Activated CD8-positive, alpha-beta memory T cell treated with anti-CD3 and anti-CD28 coated beads for 24 hours (primary cell): ENCODE measurements around the gene WHAMM.

Experiments
- DNase-seq: peaks from one replicate; pipeline ENCODE4 v3.0.0-alpha.2; 2020

Gene WHAMM

DNA sequence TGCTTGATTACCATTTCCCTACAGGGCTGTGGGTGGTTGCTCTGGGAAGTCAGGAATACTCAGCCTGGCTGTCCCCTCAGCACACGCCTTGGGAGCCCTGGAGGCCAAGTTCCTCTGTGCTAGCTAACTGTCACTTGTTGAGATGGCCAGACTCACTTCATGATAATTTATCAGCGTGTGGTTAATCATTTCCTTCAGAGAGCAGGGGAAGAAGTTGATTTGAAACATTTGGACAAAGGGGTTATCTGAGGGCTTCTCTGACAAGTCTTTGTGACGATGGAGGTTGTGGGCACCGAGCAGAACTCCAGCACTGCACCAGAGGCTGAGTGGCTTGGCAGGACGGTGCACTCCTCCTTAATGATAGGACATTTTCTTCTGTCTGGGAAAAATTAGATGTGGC is 61.9 kb downstream of the WHAMM start:
- peak; percentile 15 for DNase-seq

DNA sequence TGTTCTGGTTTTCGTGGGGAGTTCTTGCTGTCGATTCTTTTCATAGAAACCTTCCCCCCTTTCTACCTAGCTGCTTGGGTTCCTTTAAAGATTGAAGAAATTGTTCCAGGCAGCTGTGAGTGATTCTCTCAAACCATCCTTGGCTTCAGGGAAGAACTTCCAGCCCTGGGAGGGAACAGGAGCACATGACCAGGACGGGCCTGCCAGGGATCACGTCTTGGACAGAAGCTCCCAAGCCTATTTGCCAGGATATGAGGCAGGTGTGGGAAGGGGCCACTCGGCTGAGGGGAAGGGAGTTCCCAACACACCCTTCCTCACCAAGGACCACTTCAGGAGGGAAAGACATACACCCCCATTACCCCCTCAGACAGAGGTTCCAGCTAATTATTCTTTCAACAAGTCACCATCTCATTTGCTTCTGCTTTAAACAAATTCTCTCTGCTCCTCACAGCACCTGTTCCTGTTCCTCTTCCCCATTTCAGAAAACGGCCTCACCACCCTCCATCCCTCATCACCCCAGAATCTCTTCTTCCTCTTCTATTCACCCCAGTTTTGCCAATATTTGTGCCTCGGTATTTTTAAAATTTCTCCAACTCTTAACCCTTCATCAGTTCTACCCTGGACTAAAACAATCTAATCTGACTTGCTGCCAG is 62.5 kb downstream of the WHAMM start:
- peak; percentile 35 for DNase-seq

DNA sequence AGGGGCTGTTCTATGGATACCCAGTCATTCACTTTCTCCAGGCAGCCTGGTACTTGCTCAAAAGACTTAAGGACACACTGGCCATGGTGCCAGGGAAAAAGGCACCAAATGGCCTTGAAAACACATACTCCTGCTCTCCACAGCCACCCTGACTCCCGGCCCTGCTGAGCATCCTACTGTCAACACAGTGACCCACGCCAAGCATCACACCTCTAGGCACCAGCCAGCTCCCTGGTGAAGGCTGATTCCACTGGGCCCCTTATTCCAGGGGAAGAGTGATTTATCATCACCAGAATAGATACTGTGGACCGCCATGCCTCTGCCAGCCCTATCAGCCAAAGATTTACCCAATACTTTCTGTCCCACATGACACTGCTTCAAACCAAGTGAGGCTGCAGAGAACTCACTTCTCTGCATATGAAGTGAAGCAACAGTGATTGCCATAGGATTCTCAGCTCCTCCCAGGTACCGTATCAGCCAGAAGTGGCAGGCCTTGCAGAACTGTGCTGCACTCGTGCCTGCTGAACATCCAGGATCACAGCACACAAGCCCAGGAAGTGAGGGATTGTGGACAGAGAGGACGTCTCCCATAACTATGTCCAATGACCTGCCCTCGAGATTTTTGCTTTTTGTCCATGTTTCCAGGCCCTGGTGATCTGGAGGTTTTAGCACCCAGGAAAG is 63.7 kb downstream of the WHAMM start:
- no peak for DNase-seq

DNA sequence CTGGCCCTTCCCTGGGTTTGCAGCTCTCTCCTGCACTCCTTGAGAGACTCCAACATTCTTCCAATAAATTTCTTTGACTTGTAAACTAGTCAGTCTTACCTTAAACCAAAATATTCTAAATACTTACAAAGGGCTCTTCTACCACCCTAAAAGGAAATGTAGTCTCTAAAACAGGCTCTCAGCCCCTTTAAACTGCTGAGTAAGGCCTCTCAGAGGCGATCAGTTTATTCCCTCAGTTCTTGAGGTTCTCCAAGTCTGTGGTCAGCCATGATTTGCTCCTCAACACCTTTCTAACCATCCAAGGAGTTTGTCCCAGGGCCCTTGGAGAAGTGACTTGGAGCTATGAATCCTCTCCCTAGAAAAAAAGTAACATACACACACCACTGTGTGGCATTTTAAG is 64.8 kb downstream of the WHAMM start:
- no peak for DNase-seq

DNA sequence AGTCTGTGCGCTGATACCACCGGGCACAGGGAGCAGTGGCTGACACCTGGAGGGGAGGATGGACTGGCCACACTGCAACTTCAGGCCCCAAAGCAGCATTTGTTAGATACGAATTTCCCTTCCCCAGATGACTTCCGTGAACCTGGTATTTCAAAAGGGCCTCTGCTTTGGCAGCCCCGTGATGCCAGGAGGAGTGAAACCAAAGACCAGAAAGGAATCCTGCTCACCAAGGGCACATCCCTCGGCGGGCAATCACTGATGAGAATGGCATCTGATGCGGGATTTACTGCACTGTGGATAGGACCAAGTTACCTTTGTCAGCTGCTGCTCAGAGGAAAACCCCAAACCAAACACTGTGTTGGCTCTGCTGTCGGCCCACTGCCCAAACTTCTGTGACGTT is 65.5 kb downstream of the WHAMM start:
- DNase-seq: no peak

DNA sequence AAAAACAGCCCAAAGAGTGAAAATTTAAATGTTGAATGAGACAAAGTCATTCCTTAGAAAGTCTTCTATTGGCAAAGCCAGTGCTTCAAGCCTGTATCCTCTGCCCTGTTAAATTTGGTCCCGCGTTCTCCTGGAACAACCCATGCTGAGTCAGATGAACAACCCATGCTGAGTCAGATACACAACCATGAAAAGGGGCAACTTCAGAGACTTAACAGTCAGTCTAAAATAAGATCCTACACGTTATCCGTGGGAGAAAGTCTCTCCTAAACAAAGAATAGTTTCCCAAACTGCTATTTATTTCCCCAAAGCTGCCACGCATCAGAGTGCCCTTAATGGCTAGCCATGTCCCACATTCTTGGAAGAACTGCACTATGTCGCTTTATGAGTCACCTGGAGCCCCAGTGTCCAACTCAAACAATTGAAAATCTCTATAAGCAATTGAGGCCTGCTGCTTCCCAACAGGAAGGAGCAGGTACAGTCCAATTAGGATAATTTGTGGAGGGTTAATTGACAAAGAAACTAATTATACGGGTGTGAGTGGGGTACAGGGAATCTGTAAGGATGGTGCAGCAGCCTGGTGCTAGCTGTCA is 66.1 kb downstream of the WHAMM start:
- DNase-seq: no peak

DNA sequence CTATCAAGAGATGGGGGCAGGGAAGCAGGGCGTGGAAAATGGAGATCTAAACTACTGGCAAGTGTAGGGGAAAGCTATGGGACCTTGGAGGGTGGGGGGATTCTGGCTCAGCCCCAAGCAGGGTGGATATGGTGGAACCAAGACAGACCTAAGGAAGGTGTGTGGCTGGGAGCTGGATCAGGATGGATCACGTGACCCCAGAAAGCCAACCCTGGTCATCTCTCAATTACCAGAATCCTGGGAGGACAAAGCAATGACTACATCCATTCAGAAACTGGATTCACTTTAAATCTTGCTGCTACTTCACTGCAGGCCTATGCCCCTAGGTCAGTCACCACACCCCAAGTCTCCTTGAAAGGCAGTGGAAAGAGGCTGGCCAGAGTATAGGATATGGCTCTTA is 68.4 kb downstream of the WHAMM start:
- no peak for DNase-seq

DNA sequence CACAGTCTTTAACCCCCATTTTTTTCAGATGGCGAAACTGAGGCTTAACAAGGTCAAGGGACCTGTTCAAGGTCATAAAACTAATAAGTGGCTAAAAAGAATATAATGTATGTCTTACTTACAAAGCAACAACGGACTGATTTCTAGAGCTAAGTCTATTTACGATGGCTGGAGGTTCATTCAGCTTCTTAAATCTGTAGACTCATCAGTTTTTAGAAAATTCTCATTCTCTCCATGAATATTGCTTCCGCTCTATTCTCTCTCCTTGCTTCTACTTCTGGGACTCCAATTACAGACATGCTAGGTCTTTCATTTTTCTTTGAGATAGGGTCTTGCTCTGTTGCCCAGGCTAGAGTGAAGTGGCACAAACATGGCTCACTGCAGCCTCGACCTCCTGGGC is 68.9 kb downstream of the WHAMM start:
- no peak for DNase-seq

DNA sequence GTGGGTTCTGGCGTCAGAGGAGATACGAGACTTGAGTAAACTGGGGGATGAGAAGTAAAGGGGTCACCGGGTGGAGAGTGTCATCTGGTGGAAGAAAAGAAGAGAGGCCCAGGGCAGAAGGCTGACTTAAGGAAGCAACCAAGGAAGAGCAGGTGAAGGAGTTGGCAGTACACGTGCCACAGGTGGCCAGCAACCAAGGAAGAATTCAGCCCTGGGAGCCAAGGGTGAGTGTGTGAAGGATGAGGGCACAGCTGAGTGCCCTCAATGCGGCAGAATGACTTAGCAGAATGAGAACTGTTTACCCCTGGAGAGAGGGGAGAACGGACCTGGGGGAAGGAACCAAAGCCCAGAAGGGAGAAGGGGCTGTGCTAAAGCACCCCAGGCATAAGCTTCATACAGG is 71.3 kb downstream of the WHAMM start:
- no peak for DNase-seq

DNA sequence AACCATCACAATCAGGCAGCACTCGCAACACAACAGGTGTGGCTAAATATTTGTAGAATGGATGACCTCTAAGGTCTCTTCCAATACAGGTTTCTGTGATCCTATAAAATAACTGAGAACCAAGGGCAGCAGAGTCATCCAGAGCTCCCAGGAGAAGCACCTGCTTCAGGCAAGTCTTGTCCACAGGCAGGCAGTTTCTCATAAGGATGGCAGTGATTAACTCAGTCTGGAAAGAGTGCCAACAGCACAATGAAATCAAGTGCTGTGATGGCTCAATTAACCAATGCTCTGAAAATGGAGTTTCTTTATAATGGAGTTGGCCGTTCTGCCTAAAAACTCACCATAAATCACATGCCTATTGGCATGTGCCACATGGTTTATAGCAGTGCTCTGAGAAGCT is 72.3 kb downstream of the WHAMM start:
- no peak for DNase-seq

DNA sequence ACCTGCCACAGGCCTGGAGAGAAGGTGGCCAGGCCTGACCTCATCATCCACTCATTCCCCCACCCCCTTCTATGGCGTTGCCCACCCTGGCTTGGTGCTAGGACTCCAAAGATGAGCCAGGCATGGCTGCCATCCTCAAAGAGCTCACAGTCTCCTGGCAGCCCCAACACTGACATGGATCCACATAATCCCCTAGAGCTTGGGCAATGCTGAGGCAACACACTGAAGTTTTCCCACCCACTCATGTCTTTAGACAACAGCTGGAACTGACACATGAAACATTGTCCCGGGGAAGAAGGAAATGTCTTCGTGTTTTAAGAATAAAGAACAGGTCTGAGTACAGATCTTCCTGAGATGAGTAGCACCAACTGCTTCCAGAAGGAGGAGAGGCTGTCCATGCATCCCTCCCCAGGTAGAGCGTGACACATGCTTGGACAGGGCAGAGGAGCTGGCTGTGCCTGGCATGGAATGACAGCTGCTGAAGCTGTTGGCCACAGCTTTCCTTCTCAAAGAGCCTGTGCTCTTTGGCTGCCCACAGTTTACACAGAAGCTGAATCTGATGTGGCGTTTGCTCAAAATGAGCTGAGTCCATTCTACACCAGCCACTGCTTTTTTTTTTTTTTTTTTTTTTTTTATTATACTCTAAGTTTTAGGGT is 73.0 kb downstream of the WHAMM start:
- no peak for DNase-seq
